Measurements from ENCODE around the gene MTUS2. TPM values are rescaled to one million over a fixed set of nuclear protein-coding genes. Genes with fewer than 3 reads are reported as not detected.

Gene MTUS2
- total and polyA plus RNA-seq, 9 of the 15 experiments (the other 6 are each of a cell fraction or from before 2014, with no cell fraction given): 0.01 to 0.28 (median 0.06) TPM; not detected in 1

DNA sequence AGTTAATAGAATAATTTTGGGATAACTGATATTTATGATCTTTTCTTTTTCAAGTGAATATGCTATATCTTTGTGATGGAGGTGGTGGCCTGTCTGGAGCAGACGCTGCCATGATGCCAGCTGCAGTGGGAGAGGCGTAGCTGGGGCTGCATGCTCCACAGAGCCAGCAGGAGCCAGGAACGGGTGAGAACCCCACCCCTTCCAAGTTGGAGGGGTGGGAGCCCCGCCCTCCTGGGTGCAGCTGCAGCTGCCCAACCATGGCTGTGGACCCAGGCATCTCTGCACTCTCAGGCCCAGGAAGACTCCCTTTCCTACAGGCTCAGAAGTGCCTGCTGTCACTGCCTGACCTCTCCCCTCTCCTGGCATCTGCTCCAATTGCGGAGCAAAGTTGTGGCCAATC, 402.3 kb downstream of the MTUS2 start (continued):
- no peak for TF ChIP-seq E2F1 (CRISPR knock-in tag; IDR thresholded peaks at IDR 0.05)

DNA sequence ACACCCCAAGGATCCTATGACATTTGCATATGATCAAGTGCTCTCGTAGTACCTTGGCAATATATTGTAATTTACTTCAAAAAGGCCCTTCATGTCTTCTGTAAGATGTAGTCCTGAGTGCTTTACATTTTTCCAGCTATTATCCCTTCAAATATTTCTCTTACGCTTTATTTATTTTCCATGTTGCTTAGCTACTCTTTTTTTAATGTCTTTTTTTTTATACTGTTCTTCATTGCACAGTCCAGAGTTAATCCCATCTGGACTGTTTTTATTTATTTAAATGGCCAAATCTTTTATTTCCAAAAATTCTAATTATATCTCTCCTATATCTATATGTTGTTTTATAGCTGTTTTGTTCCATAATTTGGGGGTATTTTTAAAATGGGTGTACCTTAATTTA, 404.1 kb downstream of the MTUS2 start:
- intact Hi-C loops (cut with micrococcal nuclease) (no loop called here), in situ Hi-C loops (cut with MboI) (no loop called here)
- ChIA-PET POLR2A (interaction anchor here (0.6 kb wide), 1 partner anchor 41 kb away, joined by 3 read pairs; no protein-coding TSS in a partner anchor), CTCF (ENCODE audit: low intra/inter-chr PET ratio) (no interaction called here)
- Histone ChIP-seq H3K4me3 (no peak overlapping the region), H3K27ac (ENCODE audit: extremely low read depth, low read depth, low read length) (no peak overlapping the region), H3K9me3 (replicated peaks; ENCODE audit: control insufficient read depth, insufficient read depth, low read depth, low read length) (no peaks in the 10 kb centered on the region), H3K4me1 (replicated peaks in 1 of 2; ENCODE audit: control insufficient read depth in 2 of 2, insufficient read depth in 2 of 2, low read length in 2 of 2) (no peaks in the 10 kb centered on the region), H2AFZ (ENCODE audit: low read depth, low read length) (no peak overlapping the region), H3K79me2 (ENCODE audit: control insufficient read depth, insufficient read depth, low read length) (no peaks in the 10 kb centered on the region), H3K36me3 (ENCODE audit: control insufficient read depth, insufficient read depth, low read length) (no peaks in the 10 kb centered on the region), H3K4me2 (ENCODE audit: insufficient read depth, low read length) (no peak overlapping the region), H4K20me1 (replicated peaks; ENCODE audit: control insufficient read depth, insufficient read depth, low read length) (no peaks in the 10 kb centered on the region), H3K27me3 (ENCODE audit: control insufficient read depth in 2 of 2, insufficient read depth in 2 of 2, low read length in 2 of 2) (no peaks in the 10 kb centered on the region), H3K9me1 (ENCODE audit: control insufficient read depth, insufficient read depth, low read length) (no peaks in the 10 kb centered on the region), H3K9ac (ENCODE audit: insufficient read depth in 1 of 2, low read depth in 2 of 2, low read length in 2 of 2) (no peak overlapping the region)
- FAIRE-seq: no peak
- ATAC-seq: no peak
- BruUV-seq (replicated peaks): no TSS peak
- no peak for TF ChIP-seq NFXL1 (CRISPR knock-in tag; IDR thresholded peaks at IDR 0.05)
- TF ChIP-seq CBX3 (IDR thresholded peaks at IDR 0.05; ENCODE audit: borderline replicate concordance in 1 of 2, low read length in 2 of 2): no peak
- TF ChIP-seq, protein P1, sequence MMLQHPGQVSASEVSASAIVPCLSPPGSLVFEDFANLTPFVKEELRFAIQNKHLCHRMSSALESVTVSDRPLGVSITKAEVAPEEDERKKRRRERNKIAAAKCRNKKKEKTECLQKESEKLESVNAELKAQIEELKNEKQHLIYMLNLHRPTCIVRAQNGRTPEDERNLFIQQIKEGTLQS (IDR thresholded peaks at IDR 0.05): no peak
- TF ChIP-seq, protein P1 (CRISPR knock-in tag; conservative IDR thresholded peaks at IDR 0.05): no peak
- no peak for TF ChIP-seq PHF8 (IDR thresholded peaks at IDR 0.05; ENCODE audit: borderline replicate concordance, low read length)
- TF ChIP-seq MITF (IDR thresholded peaks at IDR 0.05): no peak
- no peak for TF ChIP-seq ZNF316 (IDR thresholded peaks at IDR 0.05)
- no peak for DNase-seq (ENCODE audit: extremely low read depth in 1 of 4, low spot score in 3 of 4)
- 0% methylated on average over 2 of the region's 2 CpGs for WGBS (ENCODE audit: insufficient coverage, low coverage, missing lambda C conversion rate)

Measured in K562 (cell line).